HepG2 (cell line): ENCODE measurements around the gene RFX2. TPM values are rescaled to one million over a fixed set of nuclear protein-coding genes. Genes with fewer than 3 reads are reported as not detected.

Experiments
- AHR ChIP-seq: IDR thresholded peaks from 2 replicates; pipeline ENCODE4 v1.6.1; 2018; ENCODE audit warnings: missing genetic modification reagents, missing compliant biosample characterization
- CBX5 ChIP-seq: sonication (generic); formaldehyde crosslinking; IDR thresholded peaks from 2 replicates; pipeline ENCODE4 v1.4.0; 2020; ENCODE audit warnings: missing genetic modification reagents, borderline replicate concordance
- EEA1 ChIP-seq: sonication (generic); formaldehyde crosslinking; IDR thresholded peaks from 2 replicates; pipeline ENCODE4 v1.5.1; 2020; ENCODE audit warnings: mild to moderate bottlenecking, missing genetic modification reagents, borderline replicate concordance
- HDAC1 ChIP-seq: sonication (generic); formaldehyde crosslinking; IDR thresholded peaks from 2 replicates; pipeline ENCODE4 v1.5.1; 2020; ENCODE audit warnings: mild to moderate bottlenecking, missing genetic modification reagents
- HOXA5 ChIP-seq: sonication (generic); formaldehyde crosslinking; IDR thresholded peaks from 2 replicates; pipeline ENCODE4 v1.4.0; 2020; ENCODE audit warnings: missing genetic modification reagents
- MBNL3 ChIP-seq: fragments of 250-450 bp; sonication (Bioruptor Pico); conservative IDR thresholded peaks from 2 replicates; pipeline ENCODE4 v1.8.0; 2022; ENCODE audit warnings: mild to moderate bottlenecking, inconsistent platforms
- MEIS1 ChIP-seq: sonication (generic); formaldehyde crosslinking; IDR thresholded peaks from 2 replicates; pipeline ENCODE4 v1.9.0; 2021; ENCODE audit warnings: mild to moderate bottlenecking, missing genetic modification reagents, moderate library complexity, borderline replicate concordance
- NRL ChIP-seq: sonication (generic); formaldehyde crosslinking; IDR thresholded peaks from 2 replicates; pipeline ENCODE4 v1.5.0; 2020; ENCODE audit warnings: missing genetic modification reagents, mild to moderate bottlenecking, moderate library complexity, borderline replicate concordance
- SPEN ChIP-seq: sonication (generic); formaldehyde crosslinking; IDR thresholded peaks from 2 replicates; pipeline ENCODE4 v1.5.1; 2020; ENCODE audit warnings: low read depth, mild to moderate bottlenecking, missing genetic modification reagents
- ZNF292 ChIP-seq: sonication (generic); formaldehyde crosslinking; IDR thresholded peaks from 2 replicates; pipeline ENCODE4 v1.8.1; 2022; ENCODE audit warnings: mild to moderate bottlenecking, low read depth, missing genetic modification reagents, borderline replicate concordance
- ZNF644 ChIP-seq: IDR thresholded peaks from 2 replicates; pipeline ENCODE4 v1.6.1; 2016; ENCODE audit warnings: low read depth
- ZSCAN25 ChIP-seq: sonication (generic); formaldehyde crosslinking; IDR thresholded peaks from 2 replicates; pipeline ENCODE4 v1.8.0; 2022; ENCODE audit warnings: mild to moderate bottlenecking, missing genetic modification reagents
- polyA plus RNA-seq, 8 experiments: library from polyadenylated mRNA; depleted of rRNA in 3 of 8; stranded (reverse) in 7 of 8; unstranded in 1 of 8; fragments of >200 nt; fragmentation: Illumina TruSeq in 4 of 8; extraction: Trizol in 4 of 8; gene quantifications; 2 replicates each; pipeline versions ENCODE4 v1.2.1 to v1.2.3, GENCODE V29; 2011 to 2016; ENCODE audit warnings: low read depth in 4 of 8, missing spikeins in 1 of 8, mixed read lengths in 1 of 8; ENCODE audit not compliant: insufficient read depth in 1 of 8
- total RNA-seq, 5 experiments: library from RNA; depleted of rRNA; stranded (reverse); fragments of >200 nt; fragmentation: Illumina TruSeq; extraction: Trizol; gene quantifications; 2 replicates each; pipeline ENCODE4 v1.2.3, GENCODE V29; 2016; ENCODE audit warnings: low read depth in 1 of 5
- TF ChIP-seq, protein P1 (sequence below): sonication (generic); formaldehyde crosslinking; IDR thresholded peaks from 2 replicates; pipeline ENCODE4 v1.5.1; 2020; ENCODE audit warnings: missing genetic modification reagents, mild to moderate bottlenecking, borderline replicate concordance
- TF ChIP-seq, protein P2 (sequence below): sonication (generic); formaldehyde crosslinking; IDR thresholded peaks from 2 replicates; pipeline ENCODE4; 2020; ENCODE audit warnings: missing genetic modification reagents, mild to moderate bottlenecking, borderline replicate concordance
- TF ChIP-seq, protein P3 (sequence below): sonication (generic); formaldehyde crosslinking; IDR thresholded peaks from 2 replicates; pipeline ENCODE4 v1.5.1; 2020; ENCODE audit warnings: mild to moderate bottlenecking, missing genetic modification reagents, moderate library complexity
- TF ChIP-seq, protein P4 (sequence below): sonication (generic); formaldehyde crosslinking; IDR thresholded peaks from 2 replicates; pipeline ENCODE4 v1.4.0; 2020; ENCODE audit warnings: mild to moderate bottlenecking, missing genetic modification reagents

RFX2 gene
- total and polyA plus RNA-seq, 2 of the 13 experiments (the other 11 are each of a cell fraction or from before 2014, with no cell fraction given), result 2.8 to 3.3 TPM

DNA sequence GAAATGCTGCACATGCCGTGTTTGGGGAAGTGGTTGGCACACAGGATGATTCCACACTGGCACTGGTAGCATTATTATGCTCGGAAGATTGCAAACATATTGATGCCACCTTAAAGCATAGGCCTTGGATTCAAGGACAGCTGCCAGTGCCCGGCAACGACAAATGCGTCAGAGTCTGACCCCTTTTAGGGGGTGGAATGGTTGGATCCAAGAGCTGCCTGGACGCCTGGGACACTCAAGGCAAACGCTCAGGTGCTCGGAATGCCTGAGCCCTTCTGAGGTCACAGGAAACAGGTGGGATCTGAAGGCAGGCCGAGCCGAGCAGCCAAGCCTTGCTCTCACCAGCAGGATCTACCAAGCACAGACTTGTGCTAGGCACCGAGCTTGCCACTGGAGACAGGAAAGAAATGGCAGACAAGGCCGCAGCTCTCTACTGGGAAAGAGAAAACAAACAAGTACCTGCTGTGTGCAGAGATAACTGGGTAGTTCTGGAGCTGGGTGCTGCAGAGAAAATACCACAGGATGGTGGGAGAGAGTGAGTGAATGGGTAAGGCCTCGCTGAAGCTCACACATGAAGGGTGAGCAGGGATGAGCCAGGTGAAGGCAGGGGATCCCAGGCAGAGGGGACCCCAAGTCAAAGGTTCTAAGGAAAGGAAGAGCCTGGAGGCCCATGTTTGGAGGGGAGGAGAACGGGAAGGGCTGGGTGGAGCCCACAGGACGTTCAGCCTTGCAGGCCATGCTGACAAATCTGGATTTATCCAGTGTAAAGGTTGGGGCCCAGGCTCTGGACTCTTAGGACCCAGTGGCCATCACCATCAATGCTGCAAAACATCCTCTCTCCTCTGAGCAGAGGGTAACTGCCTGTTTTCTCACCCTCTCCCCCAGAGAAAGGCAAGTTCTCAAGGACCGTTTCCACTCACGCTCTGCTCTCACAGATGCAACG lies 141.6 kb downstream of the RFX2 start (continued):
- no peak for TF ChIP-seq NRL (CRISPR knock-in tag)
- TF ChIP-seq, protein P1, sequence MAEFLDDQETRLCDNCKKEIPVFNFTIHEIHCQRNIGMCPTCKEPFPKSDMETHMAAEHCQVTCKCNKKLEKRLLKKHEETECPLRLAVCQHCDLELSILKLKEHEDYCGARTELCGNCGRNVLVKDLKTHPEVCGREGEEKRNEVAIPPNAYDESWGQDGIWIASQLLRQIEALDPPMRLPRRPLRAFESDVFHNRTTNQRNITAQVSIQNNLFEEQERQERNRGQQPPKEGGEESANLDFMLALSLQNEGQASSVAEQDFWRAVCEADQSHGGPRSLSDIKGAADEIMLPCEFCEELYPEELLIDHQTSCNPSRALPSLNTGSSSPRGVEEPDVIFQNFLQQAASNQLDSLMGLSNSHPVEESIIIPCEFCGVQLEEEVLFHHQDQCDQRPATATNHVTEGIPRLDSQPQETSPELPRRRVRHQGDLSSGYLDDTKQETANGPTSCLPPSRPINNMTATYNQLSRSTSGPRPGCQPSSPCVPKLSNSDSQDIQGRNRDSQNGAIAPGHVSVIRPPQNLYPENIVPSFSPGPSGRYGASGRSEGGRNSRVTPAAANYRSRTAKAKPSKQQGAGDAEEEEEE (CRISPR knock-in tag), result no peak
- TF ChIP-seq, protein P2, sequence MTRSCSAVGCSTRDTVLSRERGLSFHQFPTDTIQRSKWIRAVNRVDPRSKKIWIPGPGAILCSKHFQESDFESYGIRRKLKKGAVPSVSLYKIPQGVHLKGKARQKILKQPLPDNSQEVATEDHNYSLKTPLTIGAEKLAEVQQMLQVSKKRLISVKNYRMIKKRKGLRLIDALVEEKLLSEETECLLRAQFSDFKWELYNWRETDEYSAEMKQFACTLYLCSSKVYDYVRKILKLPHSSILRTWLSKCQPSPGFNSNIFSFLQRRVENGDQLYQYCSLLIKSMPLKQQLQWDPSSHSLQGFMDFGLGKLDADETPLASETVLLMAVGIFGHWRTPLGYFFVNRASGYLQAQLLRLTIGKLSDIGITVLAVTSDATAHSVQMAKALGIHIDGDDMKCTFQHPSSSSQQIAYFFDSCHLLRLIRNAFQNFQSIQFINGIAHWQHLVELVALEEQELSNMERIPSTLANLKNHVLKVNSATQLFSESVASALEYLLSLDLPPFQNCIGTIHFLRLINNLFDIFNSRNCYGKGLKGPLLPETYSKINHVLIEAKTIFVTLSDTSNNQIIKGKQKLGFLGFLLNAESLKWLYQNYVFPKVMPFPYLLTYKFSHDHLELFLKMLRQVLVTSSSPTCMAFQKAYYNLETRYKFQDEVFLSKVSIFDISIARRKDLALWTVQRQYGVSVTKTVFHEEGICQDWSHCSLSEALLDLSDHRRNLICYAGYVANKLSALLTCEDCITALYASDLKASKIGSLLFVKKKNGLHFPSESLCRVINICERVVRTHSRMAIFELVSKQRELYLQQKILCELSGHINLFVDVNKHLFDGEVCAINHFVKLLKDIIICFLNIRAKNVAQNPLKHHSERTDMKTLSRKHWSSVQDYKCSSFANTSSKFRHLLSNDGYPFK (CRISPR knock-in tag), result 0 out of 2 replicates have a peak, but pooled peaks have one; percentile 20
- no peak for TF ChIP-seq AHR (CRISPR knock-in tag)
- TF ChIP-seq SPEN (CRISPR knock-in tag), result 0 out of 2 replicates have a peak, but pooled peaks have one; percentile 6
- TF ChIP-seq, protein P3, sequence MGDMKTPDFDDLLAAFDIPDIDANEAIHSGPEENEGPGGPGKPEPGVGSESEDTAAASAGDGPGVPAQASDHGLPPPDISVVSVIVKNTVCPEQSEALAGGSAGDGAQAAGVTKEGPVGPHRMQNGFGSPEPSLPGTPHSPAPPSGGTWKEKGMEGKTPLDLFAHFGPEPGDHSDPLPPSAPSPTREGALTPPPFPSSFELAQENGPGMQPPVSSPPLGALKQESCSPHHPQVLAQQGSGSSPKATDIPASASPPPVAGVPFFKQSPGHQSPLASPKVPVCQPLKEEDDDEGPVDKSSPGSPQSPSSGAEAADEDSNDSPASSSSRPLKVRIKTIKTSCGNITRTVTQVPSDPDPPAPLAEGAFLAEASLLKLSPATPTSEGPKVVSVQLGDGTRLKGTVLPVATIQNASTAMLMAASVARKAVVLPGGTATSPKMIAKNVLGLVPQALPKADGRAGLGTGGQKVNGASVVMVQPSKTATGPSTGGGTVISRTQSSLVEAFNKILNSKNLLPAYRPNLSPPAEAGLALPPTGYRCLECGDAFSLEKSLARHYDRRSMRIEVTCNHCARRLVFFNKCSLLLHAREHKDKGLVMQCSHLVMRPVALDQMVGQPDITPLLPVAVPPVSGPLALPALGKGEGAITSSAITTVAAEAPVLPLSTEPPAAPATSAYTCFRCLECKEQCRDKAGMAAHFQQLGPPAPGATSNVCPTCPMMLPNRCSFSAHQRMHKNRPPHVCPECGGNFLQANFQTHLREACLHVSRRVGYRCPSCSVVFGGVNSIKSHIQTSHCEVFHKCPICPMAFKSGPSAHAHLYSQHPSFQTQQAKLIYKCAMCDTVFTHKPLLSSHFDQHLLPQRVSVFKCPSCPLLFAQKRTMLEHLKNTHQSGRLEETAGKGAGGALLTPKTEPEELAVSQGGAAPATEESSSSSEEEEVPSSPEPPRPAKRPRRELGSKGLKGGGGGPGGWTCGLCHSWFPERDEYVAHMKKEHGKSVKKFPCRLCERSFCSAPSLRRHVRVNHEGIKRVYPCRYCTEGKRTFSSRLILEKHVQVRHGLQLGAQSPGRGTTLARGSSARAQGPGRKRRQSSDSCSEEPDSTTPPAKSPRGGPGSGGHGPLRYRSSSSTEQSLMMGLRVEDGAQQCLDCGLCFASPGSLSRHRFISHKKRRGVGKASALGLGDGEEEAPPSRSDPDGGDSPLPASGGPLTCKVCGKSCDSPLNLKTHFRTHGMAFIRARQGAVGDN (CRISPR knock-in tag), result peak; percentile 90
- TF ChIP-seq ZNF644 (CRISPR knock-in tag), result 0 out of 2 replicates have a peak, but pooled peaks have one; percentile 69
- TF ChIP-seq HOXA5 (CRISPR knock-in tag), result no peak
- no peak for TF ChIP-seq CBX5
- peak; percentile 52 for TF ChIP-seq HDAC1 (CRISPR knock-in tag)
- peak; percentile 42; the same call in 1 of the 2 replicates for TF ChIP-seq ZNF292 (CRISPR knock-in tag)
- no peak for TF ChIP-seq MBNL3 (CRISPR knock-in tag)
- TF ChIP-seq, protein P4, sequence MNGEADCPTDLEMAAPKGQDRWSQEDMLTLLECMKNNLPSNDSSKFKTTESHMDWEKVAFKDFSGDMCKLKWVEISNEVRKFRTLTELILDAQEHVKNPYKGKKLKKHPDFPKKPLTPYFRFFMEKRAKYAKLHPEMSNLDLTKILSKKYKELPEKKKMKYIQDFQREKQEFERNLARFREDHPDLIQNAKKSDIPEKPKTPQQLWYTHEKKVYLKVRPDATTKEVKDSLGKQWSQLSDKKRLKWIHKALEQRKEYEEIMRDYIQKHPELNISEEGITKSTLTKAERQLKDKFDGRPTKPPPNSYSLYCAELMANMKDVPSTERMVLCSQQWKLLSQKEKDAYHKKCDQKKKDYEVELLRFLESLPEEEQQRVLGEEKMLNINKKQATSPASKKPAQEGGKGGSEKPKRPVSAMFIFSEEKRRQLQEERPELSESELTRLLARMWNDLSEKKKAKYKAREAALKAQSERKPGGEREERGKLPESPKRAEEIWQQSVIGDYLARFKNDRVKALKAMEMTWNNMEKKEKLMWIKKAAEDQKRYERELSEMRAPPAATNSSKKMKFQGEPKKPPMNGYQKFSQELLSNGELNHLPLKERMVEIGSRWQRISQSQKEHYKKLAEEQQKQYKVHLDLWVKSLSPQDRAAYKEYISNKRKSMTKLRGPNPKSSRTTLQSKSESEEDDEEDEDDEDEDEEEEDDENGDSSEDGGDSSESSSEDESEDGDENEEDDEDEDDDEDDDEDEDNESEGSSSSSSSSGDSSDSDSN (CRISPR knock-in tag), result peak; percentile 25
- TF ChIP-seq ZSCAN25 (CRISPR knock-in tag), result peak; percentile 29; the same call in 1 of the 2 replicates
- no peak for TF ChIP-seq EEA1 (CRISPR knock-in tag)
- peak; percentile 80; the same call in 1 of the 2 replicates for TF ChIP-seq MEIS1 (CRISPR knock-in tag)
